SKM-1 (cell line): Measurements from ENCODE around the gene ANP32E.

Experiments used
- DNase-seq: peaks from one replicate; lab custom pipeline; 2025; ENCODE audit not compliant: unreplicated experiment; lab: John Stamatoyannopoulos, UW

ANP32E gene

DNA sequence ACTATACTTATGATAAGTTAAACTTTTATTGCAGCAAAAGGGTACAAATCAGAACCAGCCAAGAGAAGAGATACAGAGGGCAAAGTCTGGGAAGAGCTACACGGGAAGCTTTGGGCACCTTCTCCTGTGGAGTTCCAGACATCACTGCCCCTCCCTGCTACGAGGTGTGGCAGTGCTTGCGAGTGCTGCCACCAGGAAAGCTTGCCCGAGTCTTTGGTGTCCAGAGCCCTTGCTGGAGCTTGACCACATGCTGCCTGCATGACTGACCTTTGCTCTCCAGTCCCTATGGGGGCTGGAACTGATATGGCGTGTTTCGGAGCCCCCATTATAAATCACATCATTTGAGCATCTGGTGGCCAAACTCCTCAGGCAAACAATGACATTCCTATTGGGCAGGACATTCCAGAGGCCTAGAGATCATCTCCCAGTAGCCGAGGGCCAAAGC is 62.7 kb downstream of the ANP32E start:
- no peak for DNase-seq

DNA sequence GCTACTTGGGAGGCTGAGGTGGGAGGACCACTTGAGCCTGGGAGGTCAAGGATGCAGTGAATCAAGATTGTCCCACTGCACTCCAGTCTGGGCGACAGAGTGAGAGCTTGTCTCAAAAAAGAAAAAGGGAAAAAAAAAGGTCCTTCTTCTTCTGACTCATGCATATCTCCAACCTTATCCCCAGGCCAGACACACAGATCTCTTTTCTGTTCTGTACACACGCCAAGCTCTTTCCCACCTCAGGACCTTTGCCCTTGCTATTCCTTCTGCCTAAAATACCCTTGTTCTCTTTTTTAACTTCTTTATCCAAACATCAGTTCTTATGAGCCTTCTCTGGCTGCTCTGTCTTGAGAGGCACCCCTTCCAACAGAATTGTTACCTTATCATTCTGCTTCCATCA is 64.1 kb downstream of the ANP32E start:
- no peak for DNase-seq

DNA sequence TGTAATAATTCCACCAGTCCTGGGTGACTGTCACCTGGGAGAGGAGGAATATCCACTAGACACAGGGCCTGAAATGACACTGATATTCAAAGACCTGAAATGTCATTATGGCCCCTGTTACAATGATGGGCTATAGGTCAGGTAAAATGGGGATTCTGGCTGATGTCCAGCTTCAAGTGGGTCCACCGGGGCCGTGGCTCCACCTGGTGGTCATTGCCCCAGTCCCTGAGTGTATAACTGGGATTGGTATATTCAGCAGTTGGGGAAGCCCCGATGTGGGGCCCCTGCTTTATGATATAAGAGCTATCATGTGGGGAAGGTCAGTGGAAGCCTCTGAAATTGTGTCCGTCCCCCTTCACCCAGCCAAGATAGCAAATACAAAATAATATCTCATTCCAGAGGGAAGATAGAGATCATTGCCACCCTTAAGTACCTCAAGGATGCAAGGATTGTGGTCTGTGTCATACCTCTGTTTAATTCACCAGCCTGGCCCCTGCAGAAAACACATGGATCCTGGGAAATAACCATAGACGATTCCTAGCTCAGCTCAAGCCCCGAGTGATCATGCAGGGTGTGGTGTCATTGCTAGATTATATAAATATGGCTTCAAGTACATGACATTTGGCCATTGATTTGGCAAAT is 66.8 kb downstream of the ANP32E start:
- DNase-seq: no peak
